ENCODE measurements around the gene FAM219B.
A peak's percentile ranks its signal among the peaks of the same experiment; 100 is the strongest.
"Not testable (repeated sequence)": the region's sequence is repeated elsewhere in the genome, so short reads cannot be mapped to it uniquely, and the experiment has no call there.

The FAM219B gene

GRCh38 chr15:74906450-74907162 is at the start of gene FAM219B:
FAM219B (minus strand) TSS chr15:74906851; CDS start chr15:74906800, 51 bp downstream.
- peak; percentile 67 to 94 for DNase-seq

- DNase-seq, result peak; percentile 33 to 89
Measured at GRCh38 chr15:74955796-74956647, 49.4 kb upstream of the FAM219B start.

GRCh38 chr15:74955017-74955416 is 48.4 kb upstream of the FAM219B start:
- peak in 1 of 2 experiments; percentile 17 for DNase-seq

- DNase-seq, result peak in 1 of 2 experiments; percentile 3
Measured at GRCh38 chr15:74954515-74954914, 47.9 kb upstream of the FAM219B start.

GRCh38 chr15:74951006-74951405 is 44.4 kb upstream of the FAM219B start:
- no peak for DNase-seq

GRCh38 chr15:74950078-74950908 is 43.6 kb upstream of the FAM219B start:
- DNase-seq, result peak; percentile 63 to 84

- peak; percentile 79 to 97 for DNase-seq
Measured at GRCh38 chr15:74937590-74938371, 31.1 kb upstream of the FAM219B start, which contains the start of gene COX5A. COX5A (minus strand) TSS chr15:74938073; CDS start chr15:74938014, 59 bp downstream.

- peak in 1 of 2 experiments; percentile 53 for DNase-seq
Measured at GRCh38 chr15:74937272-74937589, 30.6 kb upstream of the FAM219B start.

GRCh38 chr15:74935193-74935592 is 28.5 kb upstream of the FAM219B start:
- peak; percentile 7 to 52 for DNase-seq

GRCh38 chr15:74933573-74933972 is 26.9 kb upstream of the FAM219B start:
- no peak for DNase-seq

- DNase-seq, result no peak
Measured at GRCh38 chr15:74928771-74929198, 22.1 kb upstream of the FAM219B start.

GRCh38 chr15:74924525-74924924 is 17.9 kb upstream of the FAM219B start:
- no peak for DNase-seq

- no peak for DNase-seq
Measured at GRCh38 chr15:74920456-74920855, 13.8 kb upstream of the FAM219B start.

GRCh38 chr15:74917676-74918075 is 11.0 kb upstream of the FAM219B start:
- no peak for DNase-seq

GRCh38 chr15:74913799-74914198 is 7.1 kb upstream of the FAM219B start:
- not testable (repeated sequence) for DNase-seq

- no peak for DNase-seq
Measured at GRCh38 chr15:74913041-74913440, 6.4 kb upstream of the FAM219B start.

GRCh38 chr15:74908635-74909034 is 2.0 kb upstream of the FAM219B start:
- no peak for DNase-seq

GRCh38 chr15:74907163-74907870 is 666 bp upstream of the FAM219B start:
- DNase-seq, result no peak

- peak; percentile 53 to 60 for DNase-seq
Measured at GRCh38 chr15:74906067-74906449, 593 bp downstream of the FAM219B start.

- DNase-seq, result no peak
Measured at GRCh38 chr15:74904190-74904805, 2.4 kb downstream of the FAM219B start.

- no peak for DNase-seq
Measured at GRCh38 chr15:74903676-74904075, 3.0 kb downstream of the FAM219B start.

All from NCI-H526 (cell line).